CD14-positive monocyte (primary cell): ENCODE results near the gene ANKRD13D. TPM values are rescaled to one million over a fixed set of nuclear protein-coding genes. Genes with fewer than 3 reads are reported as not detected.

Experiments used
- DNase-seq, 3 donors: peaks; one replicate each; pipeline ENCODE4 v3.0.0-alpha.2; 2011 to 2022
- H2AFZ ChIP-seq: 2 replicates; pipeline ENCODE4 v1.6.0; 2012; ENCODE audit warnings: mild to moderate bottlenecking, low read depth, low read length, inconsistent platforms; ENCODE audit not compliant: insufficient read depth, poor library complexity, severe bottlenecking
- H3K27ac ChIP-seq, 2 donors: 1 replicate in 1 of 2; 2 replicates in 1 of 2; pipeline ENCODE4 v1.5.1; 2012 to 2013; ENCODE audit warnings: low read length in 2 of 2, control low read depth in 1 of 2, inconsistent platforms in 1 of 2, low read depth in 1 of 2, mild to moderate bottlenecking in 1 of 2
- H3K27me3 ChIP-seq, 2 donors: one replicate each; pipeline versions ENCODE4 v1.6.0 to v1.6.1; 2011 to 2013; ENCODE audit warnings: low read length in 2 of 2; ENCODE audit not compliant: control insufficient read depth in 2 of 2, insufficient read depth in 2 of 2
- H3K36me3 ChIP-seq, 2 donors: replicated peaks in 1 of 2; 1 replicate in 1 of 2; 2 replicates in 1 of 2; pipeline versions ENCODE4 v1.5.1 to v1.6.1; 2012 to 2013; ENCODE audit warnings: low read length in 2 of 2, control low read depth in 1 of 2, inconsistent platforms in 1 of 2, mild to moderate bottlenecking in 1 of 2; ENCODE audit not compliant: insufficient read depth in 2 of 2, control insufficient read depth in 1 of 2
- H3K4me1 ChIP-seq, 2 donors: 1 replicate in 1 of 2; 2 replicates in 1 of 2; pipeline versions ENCODE4 v1.5.1 to v1.6.1; 2012 to 2013; ENCODE audit warnings: low read length in 2 of 2, control low read depth in 1 of 2, inconsistent platforms in 1 of 2, mild to moderate bottlenecking in 1 of 2, moderate library complexity in 1 of 2; ENCODE audit not compliant: insufficient read depth in 2 of 2, control insufficient read depth in 1 of 2
- H3K4me2 ChIP-seq: replicated peaks from 2 replicates; pipeline ENCODE3; 2012; ENCODE audit warnings: low read length, moderate library complexity, mild to moderate bottlenecking; ENCODE audit not compliant: poor library complexity, severe bottlenecking; ENCODE audit errors: extremely low read depth
- H3K4me3 ChIP-seq, 3 experiments: fragments of 200-600 bp in 1 of 3; sonication (generic) in 1 of 3; replicated peaks in 1 of 3; 1 replicate in 2 of 3; 2 replicates in 1 of 3; pipeline ENCODE4 v1.5.1; 2011 to 2013; ENCODE audit warnings: low read length in 3 of 3, mild to moderate bottlenecking in 3 of 3, control low read depth in 2 of 3, low read depth in 2 of 3, inconsistent platforms in 1 of 3, moderate library complexity in 1 of 3
- H3K79me2 ChIP-seq: 2 replicates; pipeline ENCODE4 v1.6.0; 2012; ENCODE audit warnings: mild to moderate bottlenecking, control low read depth, inconsistent platforms, low read length, moderate library complexity; ENCODE audit not compliant: insufficient read depth
- H3K9ac ChIP-seq: 2 replicates; pipeline ENCODE4 v1.6.0; 2017; ENCODE audit warnings: low read length, mild to moderate bottlenecking; ENCODE audit not compliant: insufficient read depth, poor library complexity, severe bottlenecking
- H3K9me3 ChIP-seq, 2 donors: replicated peaks in 1 of 2; 1 replicate in 1 of 2; 2 replicates in 1 of 2; pipeline versions ENCODE4 v1.5.1 to v1.6.1; 2012 to 2013; ENCODE audit warnings: low read length in 2 of 2, control low read depth in 1 of 2; ENCODE audit not compliant: control insufficient read depth in 1 of 2, insufficient read depth in 1 of 2
- H4K20me1 ChIP-seq: 2 replicates; pipeline ENCODE4 v1.6.0; 2012; ENCODE audit warnings: mild to moderate bottlenecking, low read length, control low read depth, moderate library complexity; ENCODE audit not compliant: insufficient read depth
- H3K27ac Mint-ChIP-seq, 7 donors: one replicate each; pipeline ENCODE4 v1.8.0; 2020; ENCODE audit warnings: mild to moderate bottlenecking in 7 of 7, mixed read lengths in 7 of 7, moderate library complexity in 6 of 7, inconsistent platforms in 2 of 7
- H3K27me3 Mint-ChIP-seq, 3 donors: one replicate each; pipeline ENCODE4 v1.8.0; 2021 to 2022; ENCODE audit warnings: low read depth in 3 of 3, mild to moderate bottlenecking in 3 of 3, mixed read lengths in 3 of 3, moderate library complexity in 3 of 3, inconsistent platforms in 1 of 3
- H3K36me3 Mint-ChIP-seq, 2 donors: one replicate each; pipeline ENCODE4 v1.8.0; 2020; ENCODE audit warnings: mixed read lengths in 2 of 2, inconsistent platforms in 1 of 2, mild to moderate bottlenecking in 1 of 2
- H3K4me1 Mint-ChIP-seq: one replicate; pipeline ENCODE4 v1.8.0; 2020; ENCODE audit warnings: mild to moderate bottlenecking, mixed read lengths
- H3K4me3 Mint-ChIP-seq, 2 donors: one replicate each; pipeline ENCODE4 v1.8.0; 2020; ENCODE audit warnings: mild to moderate bottlenecking in 2 of 2, mixed read lengths in 2 of 2, moderate library complexity in 1 of 2
- H3K9me3 Mint-ChIP-seq, 7 donors: one replicate each; pipeline ENCODE4 v1.8.0; 2020 to 2022; ENCODE audit warnings: mixed read lengths in 7 of 7, mild to moderate bottlenecking in 6 of 7, moderate library complexity in 6 of 7, inconsistent platforms in 2 of 7
- CTCF ChIP-seq: fragments of 200-600 bp; IDR thresholded peaks from one replicate; pipeline ENCODE4 v1.8.0; 2022; ENCODE audit warnings: antibody characterized with exemption, mild to moderate bottlenecking
- WGBS: methylation state at CpG from one replicate; pipeline ENCODE4 v1.1.5; 2013; ENCODE audit warnings: missing lambda C conversion rate; ENCODE audit not compliant: insufficient coverage; 5-methylcytosine and 5-hydroxymethylcytosine counted together
- intact Hi-C, 2 donors: fragments of 100-400 bp; cut with micrococcal nuclease; formaldehyde crosslinking; loops; one replicate each; pipeline versions ENCODE4 v1.15.0 to v1.15.1; 2023
- polyA plus RNA-seq, 3 donors: library from polyadenylated mRNA; depleted of rRNA in 1 of 3; unstranded in 2 of 3; stranded (reverse) in 1 of 3; fragments of 300-500 nt in 2 of 3; fragments of >200 nt in 1 of 3; fragmentation: Illumina TruSeq in 2 of 3; gene quantifications; 1 replicate in 2 of 3; 2 replicates in 1 of 3; pipeline ENCODE4 v1.2.3, GENCODE V29; 2012 to 2021

Gene ANKRD13D
- polyA plus RNA-seq, 3 donors: 9.1 to 389 (median 10.3) TPM

GRCh38 chr11:67277231-67277961 lies 11.7 kb upstream of the ANKRD13D start:
- H3K27ac Mint-ChIP-seq: peak overlapping the region; percentile 93 to 98 (median 97)
- Histone ChIP-seq H3K4me2 (peak overlapping the region; percentile 83), H3K79me2 (peaks cover 100% of the 10 kb centered on the region), H4K20me1 (peaks cover 47% of the 10 kb centered on the region), H3K9me3 (no peaks in the 10 kb centered on the region), H3K27me3 (no peaks in the 10 kb centered on the region), H3K27ac (peak overlapping the region; percentile 92 to 99), H3K4me3 (peak overlapping the region; percentile 3 to 97 (median 23)), H3K9ac (peak overlapping the region; percentile 62), H3K36me3 (peaks cover 67 to 70% of the 10 kb centered on the region in 2 donors), H2AFZ (no peak overlapping the region), H3K4me1 (peaks cover 100% of the 10 kb centered on the region in 2 donors)
- peaks cover 0 to 3% (median 2%) of the 10 kb centered on the region in 7 donors for H3K9me3 Mint-ChIP-seq
- peaks cover 58 to 94% of the 10 kb centered on the region in 2 donors for H3K36me3 Mint-ChIP-seq
- 0% methylated on average over 19 of the region's 24 CpGs for WGBS
- peak overlapping the region; percentile 73 to 84 for H3K4me3 Mint-ChIP-seq
- peaks cover 0 to 6% (median 4%) of the 10 kb centered on the region in 3 donors for H3K27me3 Mint-ChIP-seq
- intact Hi-C loops: loop anchor here in 1 of 2 donors (1.0 to 10.0 kb wide), 3 partner anchors 8 to 227 kb away; partner anchors contain the start of genes CDK2AP2 and PITPNM1
- peaks cover 98% of the 10 kb centered on the region for H3K4me1 Mint-ChIP-seq
- TF ChIP-seq CTCF: no peak
- peak; percentile 96 to 98 (median 96) for DNase-seq

DNA sequence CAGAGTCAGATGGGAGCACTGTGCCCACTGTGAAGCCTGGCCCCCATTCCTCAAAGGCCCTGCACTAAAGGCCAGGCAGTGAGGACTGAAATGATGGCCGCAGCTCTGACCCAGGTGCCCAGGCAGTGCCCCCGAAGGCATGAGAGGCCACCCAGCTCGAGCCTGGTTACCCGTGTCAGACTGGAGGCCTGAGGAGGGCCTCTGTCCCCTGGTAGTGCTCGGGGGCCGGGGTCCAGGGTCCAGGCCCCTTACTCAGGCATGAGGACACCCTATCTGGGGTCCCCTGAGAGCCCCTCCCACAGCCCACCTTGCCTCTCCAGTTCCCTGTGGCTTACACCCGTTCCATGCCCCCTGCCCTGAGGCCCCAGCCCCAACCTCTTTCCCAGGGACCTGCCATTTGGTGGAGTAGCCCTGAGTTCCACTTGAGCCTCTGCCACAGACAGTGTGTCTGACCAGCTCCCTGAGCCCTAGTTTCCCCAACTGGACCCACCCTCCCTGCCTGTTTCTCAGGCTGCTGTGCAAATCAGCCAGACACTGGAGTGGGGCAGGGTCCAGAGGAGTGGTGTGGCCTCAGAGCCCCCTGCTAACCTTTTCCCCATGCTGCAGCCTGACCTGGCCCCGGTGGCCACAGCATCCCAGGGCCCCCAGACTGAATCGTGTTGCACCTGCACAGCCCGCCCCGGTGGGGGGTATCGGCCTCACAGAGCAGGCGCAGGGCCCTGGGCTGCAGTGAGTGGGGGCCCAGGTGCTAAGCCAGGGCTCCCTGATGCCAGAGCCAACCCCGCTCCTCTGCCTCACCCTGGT lies 10.8 kb upstream of the ANKRD13D start:
- H2AFZ ChIP-seq: no peak overlapping the region
- Mint-ChIP-seq H3K4me1 (peaks cover 98% of the 10 kb centered on the region), H3K4me3 (peak overlapping the region; percentile 73 to 84), H3K9me3 (peaks cover 0 to 3% (median 2%) of the 10 kb centered on the region in 7 donors), H3K27me3 (peaks cover 0 to 7% (median 4%) of the 10 kb centered on the region in 3 donors), H3K27ac (peak overlapping the region; percentile 93 to 98 (median 97)), H3K36me3 (peaks cover 64 to 94% of the 10 kb centered on the region in 2 donors)
- H3K27ac ChIP-seq: peak overlapping the region; percentile 92 to 99
- 51% methylated on average over 13 of the region's 14 CpGs for WGBS
- H3K79me2 ChIP-seq: peaks cover 99% of the 10 kb centered on the region
- H3K4me3 ChIP-seq: peak overlapping the region; percentile 3 to 97 (median 23)
- peak overlapping the region; percentile 83 for H3K4me2 ChIP-seq
- peak overlapping the region; percentile 62 for H3K9ac ChIP-seq
- peaks cover 100% of the 10 kb centered on the region in 2 donors for H3K4me1 ChIP-seq
- no peaks in the 10 kb centered on the region for H3K9me3 ChIP-seq
- H3K27me3 ChIP-seq: no peaks in the 10 kb centered on the region
- H4K20me1 ChIP-seq: peaks cover 38% of the 10 kb centered on the region
- no peak for TF ChIP-seq CTCF
- H3K36me3 ChIP-seq: peaks cover 68 to 72% of the 10 kb centered on the region in 2 donors
- DNase-seq: no peak
- intact Hi-C loops: loop anchor here in 1 of 2 donors (10.0 kb wide), 1 partner anchor 226 kb away; the partner anchor contains the start of genes CDK2AP2 and PITPNM1
